PC-9 (cell line): Measurements from ENCODE around the gene LIMA1.

ENCODE experiments used
- EZH2 ChIP-seq: fragments of 200-600 bp; sonication (generic); IDR thresholded peaks from 2 replicates; pipeline ENCODE4 v1.8.0; 2017; ENCODE audit warnings: antibody characterized with exemption, low read depth
- TF ChIP-seq, protein P1 (sequence below): fragments of 200-600 bp; sonication (generic); conservative IDR thresholded peaks from 2 replicates; pipeline ENCODE4 v1.6.1; 2017; ENCODE audit warnings: mixed run types, antibody characterized with exemption, mild to moderate bottlenecking, moderate library complexity

DNA sequence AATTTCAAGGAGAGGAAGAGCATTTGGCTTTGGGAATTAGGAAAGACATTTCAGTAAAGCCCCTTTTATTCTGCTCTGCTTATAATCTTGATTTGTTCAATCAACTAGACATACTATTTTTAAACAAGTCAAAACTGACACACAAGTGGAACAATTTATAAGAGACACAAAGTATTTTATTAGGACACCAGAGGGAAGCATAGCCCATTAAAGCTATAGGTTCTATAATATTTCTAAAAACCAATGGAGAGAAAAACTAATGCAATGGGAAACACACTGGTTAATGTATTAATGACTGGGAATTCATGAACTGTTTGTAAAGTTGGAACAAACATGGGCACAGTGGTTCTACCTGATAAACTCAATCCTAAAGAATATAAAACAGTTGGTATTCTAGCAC lies 100.9 kb downstream of the LIMA1 start:
- no peak for TF ChIP-seq EZH2
- TF ChIP-seq, protein P1, sequence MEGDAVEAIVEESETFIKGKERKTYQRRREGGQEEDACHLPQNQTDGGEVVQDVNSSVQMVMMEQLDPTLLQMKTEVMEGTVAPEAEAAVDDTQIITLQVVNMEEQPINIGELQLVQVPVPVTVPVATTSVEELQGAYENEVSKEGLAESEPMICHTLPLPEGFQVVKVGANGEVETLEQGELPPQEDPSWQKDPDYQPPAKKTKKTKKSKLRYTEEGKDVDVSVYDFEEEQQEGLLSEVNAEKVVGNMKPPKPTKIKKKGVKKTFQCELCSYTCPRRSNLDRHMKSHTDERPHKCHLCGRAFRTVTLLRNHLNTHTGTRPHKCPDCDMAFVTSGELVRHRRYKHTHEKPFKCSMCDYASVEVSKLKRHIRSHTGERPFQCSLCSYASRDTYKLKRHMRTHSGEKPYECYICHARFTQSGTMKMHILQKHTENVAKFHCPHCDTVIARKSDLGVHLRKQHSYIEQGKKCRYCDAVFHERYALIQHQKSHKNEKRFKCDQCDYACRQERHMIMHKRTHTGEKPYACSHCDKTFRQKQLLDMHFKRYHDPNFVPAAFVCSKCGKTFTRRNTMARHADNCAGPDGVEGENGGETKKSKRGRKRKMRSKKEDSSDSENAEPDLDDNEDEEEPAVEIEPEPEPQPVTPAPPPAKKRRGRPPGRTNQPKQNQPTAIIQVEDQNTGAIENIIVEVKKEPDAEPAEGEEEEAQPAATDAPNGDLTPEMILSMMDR, result peak; percentile 60
